Endothelial cell of umbilical vein (primary cell): Measurements from ENCODE around the gene FAM53A. TPM values are rescaled to one million over a fixed set of nuclear protein-coding genes. Genes with fewer than 3 reads are reported as not detected.

Experiments used
- BruUV-seq: library from RNA; stranded (reverse); fragments of 400-500 nt; replicated peaks from 2 replicates; lab custom pipeline; 2021; lab: Mats Ljungman, UMichigan
- CTCF ChIA-PET: fragments of 300-600, 350-600 bp; sonication (Branson Sonifier 250); formaldehyde crosslinking; loops from one replicate; lab custom pipeline; 2021; ENCODE audit warnings: antibody characterized with exemption, inconsistent platforms; lab: Charles Lee
- POLR2A ChIA-PET: fragments of 300-600, 350-600 bp; sonication (Branson Sonifier 250); formaldehyde crosslinking; loops from one replicate; lab custom pipeline; 2021; ENCODE audit warnings: antibody characterized with exemption, inconsistent platforms; lab: Charles Lee
- DNase-seq: peaks from one replicate; pipeline ENCODE4 v3.0.0-alpha.2; 2011; ENCODE audit warnings: low read depth, low spot score
- FAIRE-seq: peaks from 2 replicates; lab custom pipeline; 2011; peaks lifted over from hg19 to GRCh38; lab: Jason Lieb, UNC
- H2AFZ ChIP-seq: 2 replicates; pipeline ENCODE4 v1.6.0; 2012; ENCODE audit warnings: low read depth, low read length, control low read depth, inconsistent platforms
- H3K27ac ChIP-seq: 2 replicates; pipeline ENCODE4 v1.5.1; 2011; ENCODE audit warnings: low read depth, mild to moderate bottlenecking, control low read depth, low read length, moderate library complexity; ENCODE audit not compliant: insufficient read depth
- H3K27me3 ChIP-seq, 2 experiments: 2 replicates each; pipeline versions ENCODE4 v1.6.0 to v1.6.1; 2011; ENCODE audit warnings: low read length in 2 of 2, mixed read lengths in 1 of 2; ENCODE audit not compliant: control insufficient read depth in 2 of 2, insufficient read depth in 2 of 2
- H3K36me3 ChIP-seq, 2 experiments: 2 replicates in 1 of 2; 3 replicates in 1 of 2; pipeline ENCODE4 v1.5.1; 2011; ENCODE audit warnings: low read length in 2 of 2, mild to moderate bottlenecking in 1 of 2, moderate library complexity in 1 of 2; ENCODE audit not compliant: control insufficient read depth in 2 of 2, insufficient read depth in 2 of 2; ENCODE audit errors: extremely low read depth in 1 of 2
- H3K4me1 ChIP-seq: 3 replicates; pipeline ENCODE4 v1.5.1; 2011; ENCODE audit warnings: mild to moderate bottlenecking, low read length; ENCODE audit not compliant: control insufficient read depth, insufficient read depth; ENCODE audit errors: extremely low read depth
- H3K4me2 ChIP-seq: 2 replicates; pipeline ENCODE4 v1.6.1; 2011; ENCODE audit warnings: low read length, control low read depth, mixed read lengths; ENCODE audit not compliant: insufficient read depth
- H3K4me3 ChIP-seq, 3 experiments: fragments of 200-600 bp in 1 of 3; sonication (generic), shearing (Covaris generic) in 1 of 3; replicated peaks in 1 of 3; 2 replicates each; pipeline ENCODE4 v1.5.1; 2011 to 2016; ENCODE audit warnings: control low read depth in 3 of 3, low read length in 3 of 3, mild to moderate bottlenecking in 2 of 3, inconsistent platforms in 1 of 3, low read depth in 1 of 3, moderate library complexity in 1 of 3; ENCODE audit not compliant: insufficient read depth in 1 of 3
- H3K79me2 ChIP-seq: 2 replicates; pipeline ENCODE4 v1.6.0; 2012; ENCODE audit warnings: low read length, inconsistent platforms; ENCODE audit not compliant: control insufficient read depth, insufficient read depth
- H3K9ac ChIP-seq: replicated peaks from 2 replicates; pipeline ENCODE3; 2011; ENCODE audit warnings: low read length, control low read depth; ENCODE audit not compliant: insufficient read depth; ENCODE audit errors: extremely low read depth
- H3K9me1 ChIP-seq: replicated peaks from 3 replicates; pipeline ENCODE4 v1.6.0; 2011; ENCODE audit warnings: mild to moderate bottlenecking, low read length; ENCODE audit not compliant: control insufficient read depth, insufficient read depth; ENCODE audit errors: extremely low read depth
- H3K9me3 ChIP-seq: replicated peaks from 2 replicates; pipeline ENCODE4 v1.5.1; 2012; ENCODE audit warnings: low read length, inconsistent platforms; ENCODE audit not compliant: control insufficient read depth, insufficient read depth
- H4K20me1 ChIP-seq: replicated peaks from 2 replicates; pipeline ENCODE3; 2011; ENCODE audit warnings: mild to moderate bottlenecking, low read length; ENCODE audit not compliant: control insufficient read depth, insufficient read depth; ENCODE audit errors: extremely low read depth
- CTCF ChIP-seq, 2 donors: IDR thresholded peaks; 1 replicate in 1 of 2; 2 replicates in 1 of 2; pipeline ENCODE4 v1.5.1; 2011; ENCODE audit warnings: low read length in 2 of 2, mild to moderate bottlenecking in 2 of 2, moderate library complexity in 2 of 2, control low read depth in 1 of 2, inconsistent platforms in 1 of 2, low read depth in 1 of 2; ENCODE audit not compliant: insufficient read depth in 1 of 2; ENCODE audit errors: extremely low read depth in 1 of 2
- EZH2 ChIP-seq: IDR thresholded peaks from 2 replicates; pipeline ENCODE4 v1.6.1; 2012; ENCODE audit warnings: borderline replicate concordance, low read depth, mild to moderate bottlenecking, moderate library complexity, low read length, inconsistent platforms; ENCODE audit not compliant: severe bottlenecking
- FOS ChIP-seq: IDR thresholded peaks from 2 replicates; pipeline ENCODE4 v1.6.1; 2011; ENCODE audit warnings: mild to moderate bottlenecking, low read length, moderate library complexity, borderline replicate concordance; ENCODE audit not compliant: insufficient read depth
- GATA2 ChIP-seq: IDR thresholded peaks from 2 replicates; pipeline ENCODE4 v1.7.0; 2011; ENCODE audit warnings: low read depth, mild to moderate bottlenecking, moderate library complexity, mixed read lengths, low read length; ENCODE audit not compliant: insufficient read length, insufficient read depth
- JUN ChIP-seq: IDR thresholded peaks from 2 replicates; pipeline ENCODE4 v1.6.1; 2011; ENCODE audit warnings: borderline replicate concordance, low read depth; ENCODE audit not compliant: insufficient read length, insufficient read depth
- MYC ChIP-seq: IDR thresholded peaks from one replicate; pipeline ENCODE4 v1.6.1; 2011; ENCODE audit warnings: mild to moderate bottlenecking, low read depth, low read length
- POLR2A ChIP-seq: IDR thresholded peaks from 2 replicates; pipeline ENCODE4 v1.6.1; 2012; ENCODE audit warnings: low read depth, mild to moderate bottlenecking, control low read depth, low read length
- POLR2AphosphoS5 ChIP-seq: IDR thresholded peaks from 2 replicates; pipeline ENCODE4 v1.6.1; 2012; ENCODE audit warnings: low read depth, mild to moderate bottlenecking, control low read depth, low read length, moderate library complexity; ENCODE audit not compliant: insufficient read depth
- dilution Hi-C: fragments of 300-500 bp; cut with MboI; formaldehyde crosslinking; loops from one replicate; pipeline ENCODE4 v1.15.0; 2019; ENCODE audit warnings: low sequenced_read_pairs; ENCODE audit not compliant: extremely low pct_ligation_motif_present
- intact Hi-C: fragments of 100-400 bp; cut with micrococcal nuclease; formaldehyde crosslinking; loops from one replicate; pipeline ENCODE4 v1.10.0; 2022
- polyA plus RNA-seq, 4 experiments: library from polyadenylated mRNA; depleted of rRNA in 3 of 4; stranded (reverse) in 3 of 4; unstranded in 1 of 4; fragments of >200 nt; gene quantifications; 2 replicates each; pipeline versions ENCODE4 v1.2.1 to v1.2.3, GENCODE V29; 2011 to 2012; ENCODE audit warnings: missing spikeins in 1 of 4
- total RNA-seq: library from RNA; stranded (reverse); gene quantifications from 2 replicates; pipeline ENCODE4 v1.2.3, GENCODE V29; 2021
- TF ChIP-seq, protein P1 (sequence below): IDR thresholded peaks from 2 replicates; pipeline ENCODE4 v1.6.1; 2011; ENCODE audit not compliant: insufficient read depth, insufficient read length

FAM53A gene
- total and polyA plus RNA-seq, 2 donors (not counting 3 experiments of a cell fraction or from before 2014, with no cell fraction given) = 1.3 to 1.7 TPM

GRCh38 chr4:1647432-1647831, 36.7 kb downstream of the FAM53A start:
- DNase-seq (no peak), FAIRE-seq (no peak)
- Histone ChIP-seq H3K9ac (no peak overlapping the region), H3K27me3 (no peaks in the 10 kb centered on the region), H2AFZ (no peak overlapping the region), H4K20me1 (no peaks in the 10 kb centered on the region), H3K79me2 (no peaks in the 10 kb centered on the region), H3K9me1 (no peaks in the 10 kb centered on the region), H3K4me1 (no peaks in the 10 kb centered on the region), H3K9me3 (no peaks in the 10 kb centered on the region), H3K4me2 (no peak overlapping the region), H3K4me3 (no peak overlapping the region), H3K27ac (no peak overlapping the region), H3K36me3 (no peaks in the 10 kb centered on the region)
- no TSS peak for BruUV-seq
- POLR2A ChIA-PET = no interaction called here
- intact Hi-C loops (no loop called here), dilution Hi-C loops (no loop called here)
- CTCF ChIA-PET = interaction anchor here (1.4 kb wide), 1 partner anchor 46 kb away, joined by 3 read pairs; no protein-coding TSS in a partner anchor
- no peak for TF ChIP-seq POLR2AphosphoS5
- TF ChIP-seq CTCF (IDR thresholded peaks at IDR 0.05; ENCODE audit: extremely low read depth in 1 of 2, insufficient read depth in 1 of 2, low read depth in 1 of 2, low read length in 2 of 2) = no peak
- TF ChIP-seq FOS = no peak
- no peak for TF ChIP-seq POLR2A
- no peak for TF ChIP-seq GATA2
- no peak for TF ChIP-seq EZH2
- TF ChIP-seq, protein P1, sequence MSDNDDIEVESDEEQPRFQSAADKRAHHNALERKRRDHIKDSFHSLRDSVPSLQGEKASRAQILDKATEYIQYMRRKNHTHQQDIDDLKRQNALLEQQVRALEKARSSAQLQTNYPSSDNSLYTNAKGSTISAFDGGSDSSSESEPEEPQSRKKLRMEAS = no peak
- TF ChIP-seq MYC = no peak
- TF ChIP-seq JUN = no peak
